Mucosa of rectum (tissue), 2 donors: ENCODE measurements around the gene DSG2.
A peak's percentile ranks its signal among the peaks of the same experiment; 100 is the strongest.
"Not testable (repeated sequence)": the region's sequence is repeated elsewhere in the genome, so short reads cannot be mapped to it uniquely, and the experiment has no call there.

Experiments
- H3K27ac ChIP-seq, 2 donors: one replicate each; pipeline ENCODE4 v1.7.0; 2013; ENCODE audit warnings: inconsistent platforms in 2 of 2, low read depth in 2 of 2, low read length in 2 of 2
- H3K27me3 ChIP-seq, 2 donors: one replicate each; pipeline ENCODE4 v1.7.0; 2013; ENCODE audit warnings: low read length in 2 of 2; ENCODE audit not compliant: control insufficient read depth in 2 of 2, insufficient read depth in 2 of 2
- H3K36me3 ChIP-seq, 2 donors: one replicate each; pipeline ENCODE4 v1.7.0; 2013; ENCODE audit warnings: low read length in 2 of 2; ENCODE audit not compliant: control insufficient read depth in 2 of 2, insufficient read depth in 2 of 2
- H3K4me1 ChIP-seq, 2 donors: one replicate each; pipeline ENCODE4 v1.7.0; 2013; ENCODE audit warnings: low read length in 2 of 2, mild to moderate bottlenecking in 1 of 2; ENCODE audit not compliant: control insufficient read depth in 2 of 2, insufficient read depth in 2 of 2
- H3K4me3 ChIP-seq, 2 donors: one replicate each; pipeline ENCODE4 v1.7.0; 2013; ENCODE audit warnings: low read length in 2 of 2
- H3K9ac ChIP-seq, 2 donors: one replicate each; pipeline ENCODE4 v1.7.0; 2013; ENCODE audit warnings: low read length in 2 of 2, low read depth in 1 of 2, mild to moderate bottlenecking in 1 of 2
- H3K9me3 ChIP-seq, 2 donors: one replicate each; pipeline ENCODE4 v1.7.0; 2013; ENCODE audit warnings: low read length in 2 of 2; ENCODE audit not compliant: control insufficient read depth in 2 of 2
- donor health status: healthy.
- donor health status: Normal muscosa, but diverticular disease.

Gene DSG2

GRCh38 chr18:31498574-31499524 is 872 bp downstream of the DSG2 start:
- Histone ChIP-seq H3K36me3 (no peaks in the 10 kb centered on the region), H3K4me1 (peaks cover 10% of the 10 kb centered on the region in 2 donors), H3K27ac (peak overlapping the region; percentile 97 to 99), H3K9ac (peak overlapping the region; percentile 88 to 99), H3K4me3 (peak overlapping the region; percentile 83), H3K9me3 (no peaks in the 10 kb centered on the region), H3K27me3 (peaks cover 0 to 3% of the 10 kb centered on the region in 2 donors)

GRCh38 chr18:31500051-31500688 is 2.2 kb downstream of the DSG2 start:
- Histone ChIP-seq H3K4me1 (peaks cover 14 to 22% of the 10 kb centered on the region in 2 donors), H3K9me3 (no peaks in the 10 kb centered on the region), H3K27me3 (peaks cover 0 to 3% of the 10 kb centered on the region in 2 donors), H3K36me3 (no peaks in the 10 kb centered on the region), H3K4me3 (peak overlapping the region; percentile 5 to 83), H3K9ac (no peak overlapping the region), H3K27ac (peak overlapping the region; percentile 48 to 97)

- H3K27ac ChIP-seq: no peak overlapping the region
- no peaks in the 10 kb centered on the region for H3K9me3 ChIP-seq
- H3K36me3 ChIP-seq: no peaks in the 10 kb centered on the region
- H3K27me3 ChIP-seq: peaks cover 0 to 3% of the 10 kb centered on the region in 2 donors
- no peak overlapping the region for H3K4me3 ChIP-seq
- no peak overlapping the region for H3K9ac ChIP-seq
- H3K4me1 ChIP-seq: peaks cover 20 to 24% of the 10 kb centered on the region in 2 donors
These were observed 5.0 kb downstream of the DSG2 start for GRCh38 chr18:31503011-31503410.

DNA sequence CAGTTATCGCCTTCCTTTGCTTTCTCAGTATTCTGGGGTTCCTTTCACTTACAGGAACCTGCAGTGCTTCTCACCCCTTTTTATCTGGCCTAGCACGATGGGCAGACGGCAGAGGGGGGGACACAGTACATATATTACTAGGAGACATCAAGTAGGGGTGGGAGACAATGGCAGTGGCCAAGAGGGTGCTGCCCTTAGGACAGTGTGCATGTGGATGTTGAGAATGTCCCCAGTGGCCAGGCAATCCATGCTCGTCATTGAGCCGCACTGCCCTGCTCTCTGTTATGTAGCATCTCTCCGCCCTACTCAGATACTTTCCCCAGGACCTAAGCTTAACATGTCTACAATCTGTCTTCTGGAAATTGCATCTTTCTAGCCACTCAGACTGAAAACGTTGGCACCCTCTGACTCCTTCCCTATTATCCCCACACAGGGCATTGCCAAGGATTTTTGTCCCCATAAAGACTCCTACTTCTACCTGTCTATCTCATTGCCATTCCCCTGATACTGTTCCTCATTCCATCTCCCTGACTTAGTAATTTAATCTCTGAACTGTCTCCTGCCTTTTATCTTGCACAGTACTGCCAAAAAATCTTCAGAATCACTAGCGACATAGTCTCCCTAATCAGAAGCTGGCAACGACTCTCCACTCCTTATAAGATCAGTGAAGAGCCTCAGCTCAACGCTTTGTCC is 6.6 kb downstream of the DSG2 start:
- Histone ChIP-seq H3K4me3 (peak overlapping the region in 1 of 2 donors; percentile 24), H3K27ac (peak overlapping the region; percentile 72 to 84), H3K4me1 (peaks cover 17 to 23% of the 10 kb centered on the region in 2 donors), H3K9me3 (no peaks in the 10 kb centered on the region), H3K9ac (peak overlapping the region in 1 of 2 donors; percentile 12), H3K27me3 (peaks cover 0 to 3% of the 10 kb centered on the region in 2 donors), H3K36me3 (no peaks in the 10 kb centered on the region)

DNA sequence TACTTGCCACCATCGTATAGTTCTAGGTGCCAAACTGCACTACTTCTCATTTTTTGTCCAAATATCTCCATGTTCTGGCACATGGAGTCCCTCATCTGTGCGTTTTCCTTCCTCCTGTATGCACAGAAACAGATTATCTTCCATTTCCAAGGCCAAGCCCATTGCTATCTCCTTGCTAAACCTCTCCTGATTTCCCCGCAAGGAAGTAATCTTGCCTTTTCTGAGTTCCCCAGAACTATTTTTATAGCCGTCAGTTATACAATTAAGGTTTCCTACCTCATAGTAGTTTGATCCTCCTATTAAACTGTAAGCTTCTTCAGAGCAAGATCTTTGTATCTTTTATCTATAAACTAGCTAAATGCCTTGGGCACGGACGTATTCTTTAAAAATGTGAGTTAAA is 7.2 kb downstream of the DSG2 start:
- Histone ChIP-seq H3K36me3 (no peaks in the 10 kb centered on the region), H3K27ac (peak overlapping the region; percentile 72 to 84), H3K9ac (peak overlapping the region in 1 of 2 donors; percentile 12), H3K27me3 (peaks cover 0 to 3% of the 10 kb centered on the region in 2 donors), H3K4me3 (peak overlapping the region; percentile 24 to 26), H3K4me1 (peaks cover 14 to 25% of the 10 kb centered on the region in 2 donors), H3K9me3 (no peaks in the 10 kb centered on the region)

DNA sequence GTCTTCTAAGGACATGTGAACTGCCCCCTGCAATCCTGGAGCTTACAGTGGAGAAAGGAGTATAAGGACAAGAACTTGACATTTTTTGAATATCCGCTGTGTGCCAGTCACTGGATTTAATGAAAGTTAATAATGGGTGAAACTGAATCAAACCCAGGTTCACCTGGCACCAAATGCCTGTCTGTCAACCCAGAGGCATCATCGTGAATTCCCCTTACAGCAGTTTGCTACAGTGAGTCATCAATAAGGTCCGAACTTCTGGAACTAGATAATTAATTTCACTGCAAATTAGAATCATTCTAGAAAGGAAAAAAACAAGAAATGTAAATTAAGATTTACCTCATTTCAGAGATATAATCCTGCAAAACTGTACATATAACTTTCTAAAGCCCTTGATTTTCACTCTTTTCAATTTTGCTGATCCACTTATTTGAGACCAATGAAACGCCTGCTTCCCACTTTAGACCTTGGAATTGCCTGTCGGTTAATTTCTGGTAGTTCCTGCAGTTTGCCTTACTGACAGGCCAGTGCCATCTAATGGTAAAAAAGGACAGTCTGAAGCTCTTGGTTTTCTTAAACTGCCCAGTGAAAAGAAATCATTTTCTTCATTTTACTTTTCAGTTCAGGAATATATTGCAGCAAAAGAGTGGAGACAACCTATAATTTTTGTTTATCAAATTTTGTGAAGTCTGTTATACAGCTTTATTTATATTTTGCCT is 8.2 kb downstream of the DSG2 start:
- Histone ChIP-seq H3K27me3 (no peaks in the 10 kb centered on the region), H3K36me3 (no peaks in the 10 kb centered on the region), H3K27ac (peak overlapping the region in 1 of 2 donors; percentile 58), H3K9me3 (no peaks in the 10 kb centered on the region), H3K4me3 (no peak overlapping the region), H3K4me1 (peaks cover 15 to 27% of the 10 kb centered on the region in 2 donors), H3K9ac (no peak overlapping the region)

- not testable (repeated sequence) for H3K9me3 ChIP-seq, H3K36me3 ChIP-seq, H3K27ac ChIP-seq, H3K4me3 ChIP-seq, H3K9ac ChIP-seq, H3K27me3 ChIP-seq
- peaks cover 17 to 36% of the 10 kb centered on the region in 2 donors for H3K4me1 ChIP-seq
These were observed 9.1 kb downstream of the DSG2 start for GRCh38 chr18:31507124-31507523.

DNA sequence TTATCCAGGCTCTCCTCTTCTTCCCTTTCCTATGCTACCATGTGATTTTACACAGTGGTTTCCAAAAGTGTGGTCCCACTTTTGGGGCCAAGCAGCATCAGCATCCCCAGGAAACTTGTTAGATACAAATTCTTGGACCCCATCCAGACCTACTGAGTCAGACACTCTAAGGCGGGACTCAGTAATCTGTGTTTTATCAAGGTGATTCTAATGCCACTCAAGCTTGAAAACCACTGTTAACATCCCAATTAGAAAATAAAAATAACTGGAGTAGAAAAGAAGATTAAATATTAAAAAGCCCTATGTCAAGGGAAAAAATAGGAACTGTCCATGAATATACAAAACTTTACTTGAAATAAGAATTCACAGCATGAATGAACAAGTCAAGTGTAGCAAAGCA is 10.8 kb downstream of the DSG2 start:
- Histone ChIP-seq H3K9me3 (no peaks in the 10 kb centered on the region), H3K9ac (no peak overlapping the region), H3K36me3 (no peaks in the 10 kb centered on the region), H3K27me3 (no peaks in the 10 kb centered on the region), H3K4me3 (no peak overlapping the region), H3K4me1 (peaks cover 21 to 51% of the 10 kb centered on the region in 2 donors), H3K27ac (no peak overlapping the region)

GRCh38 chr18:31509571-31509970 is 11.6 kb downstream of the DSG2 start:
- H3K4me1 ChIP-seq: peaks cover 17 to 47% of the 10 kb centered on the region in 2 donors
- no peaks in the 10 kb centered on the region for H3K27me3 ChIP-seq
- no peaks in the 10 kb centered on the region for H3K36me3 ChIP-seq
- peak overlapping the region in 1 of 2 donors; percentile 76 for H3K27ac ChIP-seq
- H3K4me3 ChIP-seq: no peak overlapping the region
- no peaks in the 10 kb centered on the region for H3K9me3 ChIP-seq
- peak overlapping the region in 1 of 2 donors; percentile 53 for H3K9ac ChIP-seq
